CD4-positive, alpha-beta T cell treated with Interleukin-6 at 100 ng/mL for 8 hours (primary cell): Measurements from ENCODE around the gene KCNAB3.
"Not testable (repeated sequence)": the region's sequence is repeated elsewhere in the genome, so short reads cannot be mapped to it uniquely, and the experiment has no call there.

Experiments
- DNase-seq: peaks from one replicate; pipeline ENCODE4 v3.0.0-alpha.2; 2020; ENCODE audit warnings: mixed read lengths, low spot score

KCNAB3 gene

GRCh38 chr17:7929158-7930023 is at the start of gene KCNAB3:
KCNAB3 (minus strand) TSS chr17:7929856; CDS start chr17:7929435, 421 bp downstream.
- DNase-seq: peak; percentile 42

GRCh38 chr17:7977805-7978204 is 48.1 kb upstream of the KCNAB3 start:
- DNase-seq: no peak

- no peak for DNase-seq
Measured at GRCh38 chr17:7977039-7977438, 47.4 kb upstream of the KCNAB3 start.

- DNase-seq: no peak
Measured at GRCh38 chr17:7974638-7975131, 45.0 kb upstream of the KCNAB3 start.

- DNase-seq: no peak
Measured at GRCh38 chr17:7972131-7972785, 42.6 kb upstream of the KCNAB3 start.

- no peak for DNase-seq
Measured at GRCh38 chr17:7971651-7972050, 42.0 kb upstream of the KCNAB3 start.

- DNase-seq: no peak
Measured at GRCh38 chr17:7969433-7969832, 39.8 kb upstream of the KCNAB3 start.

GRCh38 chr17:7967751-7968150 is 38.1 kb upstream of the KCNAB3 start:
- no peak for DNase-seq

- DNase-seq: no peak
Measured at GRCh38 chr17:7961421-7961820, 31.8 kb upstream of the KCNAB3 start.

- DNase-seq: no peak
Measured at GRCh38 chr17:7959503-7960253, 30.0 kb upstream of the KCNAB3 start.

GRCh38 chr17:7956228-7956965 is 26.7 kb upstream of the KCNAB3 start:
- no peak for DNase-seq

GRCh38 chr17:7955414-7956227 is 26.0 kb upstream of the KCNAB3 start:
- DNase-seq: no peak

- not testable (repeated sequence) for DNase-seq
Measured at GRCh38 chr17:7953266-7953665, 23.6 kb upstream of the KCNAB3 start.

- DNase-seq: peak; percentile 7
Measured at GRCh38 chr17:7951143-7951792, 21.6 kb upstream of the KCNAB3 start.

GRCh38 chr17:7950578-7950977 is 20.9 kb upstream of the KCNAB3 start:
- no peak for DNase-seq

- no peak for DNase-seq
Measured at GRCh38 chr17:7947651-7948050, 18.0 kb upstream of the KCNAB3 start.

- DNase-seq: no peak
Measured at GRCh38 chr17:7946441-7946840, 16.8 kb upstream of the KCNAB3 start.

GRCh38 chr17:7945651-7946050 is 16.0 kb upstream of the KCNAB3 start:
- DNase-seq: no peak

GRCh38 chr17:7944326-7944725 is 14.7 kb upstream of the KCNAB3 start:
- DNase-seq: no peak

GRCh38 chr17:7943291-7943690 is 13.6 kb upstream of the KCNAB3 start:
- DNase-seq: no peak
